HG02763 (cell line): ENCODE data around the gene UFSP1.

Experiments used
- ATAC-seq: cut with Tn5 transposase; IDR thresholded peaks from one replicate; pipeline ENCODE4 v1.9.1; 2021; ENCODE audit warnings: mild to moderate bottlenecking, moderate library complexity; ENCODE audit not compliant: unreplicated experiment

UFSP1 gene

GRCh38 chr7:100882785-100883526 lies 6.6 kb downstream of the UFSP1 start:
- ATAC-seq, result no peak

GRCh38 chr7:100882201-100882600 lies 7.3 kb downstream of the UFSP1 start:
- ATAC-seq, result no peak

GRCh38 chr7:100881136-100881535 lies 8.4 kb downstream of the UFSP1 start:
- no peak for ATAC-seq

- ATAC-seq, result no peak
Observed at GRCh38 chr7:100880645-100881044, 8.9 kb downstream of the UFSP1 start.

GRCh38 chr7:100879685-100880261 lies 9.7 kb downstream of the UFSP1 start:
- no peak for ATAC-seq

- no peak for ATAC-seq
Observed at GRCh38 chr7:100878685-100879084, 10.8 kb downstream of the UFSP1 start.

GRCh38 chr7:100878013-100878412 lies 11.5 kb downstream of the UFSP1 start:
- ATAC-seq, result no peak

- peak; percentile 20 for ATAC-seq
Observed at GRCh38 chr7:100875356-100875751, 14.2 kb downstream of the UFSP1 start.

GRCh38 chr7:100874577-100875355 lies 14.7 kb downstream of the UFSP1 start, which contains the start of gene SRRT:
Gene SRRT (plus strand): TSS chr7:100875103. CDS start chr7:100875591, 488 bp downstream.
- peak; percentile 85 for ATAC-seq

- no peak for ATAC-seq
Observed at GRCh38 chr7:100874300-100874576, 15.3 kb downstream of the UFSP1 start.

GRCh38 chr7:100873599-100874299 lies 15.8 kb downstream of the UFSP1 start:
- no peak for ATAC-seq

GRCh38 chr7:100867776-100868485 lies 21.6 kb downstream of the UFSP1 start:
- no peak for ATAC-seq

- no peak for ATAC-seq
Observed at GRCh38 chr7:100867040-100867775, 22.3 kb downstream of the UFSP1 start, which contains the start of gene TRIP6. Gene TRIP6 (plus strand): TSS chr7:100867387. CDS start chr7:100867498, 111 bp downstream.

GRCh38 chr7:100866729-100867039 lies 22.8 kb downstream of the UFSP1 start:
- ATAC-seq, result no peak

- no peak for ATAC-seq
Observed at GRCh38 chr7:100865938-100866728, 23.4 kb downstream of the UFSP1 start.

GRCh38 chr7:100865372-100865911 lies 24.1 kb downstream of the UFSP1 start:
- no peak for ATAC-seq

GRCh38 chr7:100864263-100864845 lies 25.2 kb downstream of the UFSP1 start:
- no peak for ATAC-seq

- ATAC-seq, result no peak
Observed at GRCh38 chr7:100863406-100863950, 26.0 kb downstream of the UFSP1 start.
